HG03432 (cell line): ENCODE measurements around the gene ASAP2.
"Not testable (repeated sequence)": the region's sequence is repeated elsewhere in the genome, so short reads cannot be mapped to it uniquely, and the experiment has no call there.

Experiments used
- ATAC-seq: cut with Tn5 transposase; IDR thresholded peaks from one replicate; pipeline ENCODE4 v1.9.1; 2021; ENCODE audit warnings: mild to moderate bottlenecking, moderate library complexity; ENCODE audit not compliant: unreplicated experiment

ASAP2 gene

GRCh38 chr2:9394816-9395215 is 188.2 kb downstream of the ASAP2 start:
- no peak for ATAC-seq

GRCh38 chr2:9397201-9397600 is 190.6 kb downstream of the ASAP2 start:
- no peak for ATAC-seq

- not testable (repeated sequence) for ATAC-seq
Measured at GRCh38 chr2:9398251-9398650, 191.6 kb downstream of the ASAP2 start.

- ATAC-seq, result no peak
Measured at GRCh38 chr2:9398881-9399780, 192.5 kb downstream of the ASAP2 start.

GRCh38 chr2:9400268-9401058 is 193.9 kb downstream of the ASAP2 start:
- ATAC-seq, result no peak

- ATAC-seq, result no peak
Measured at GRCh38 chr2:9401059-9401547, 194.5 kb downstream of the ASAP2 start.

GRCh38 chr2:9401646-9402371 is 195.2 kb downstream of the ASAP2 start:
- no peak for ATAC-seq

GRCh38 chr2:9403924-9404323 is 197.3 kb downstream of the ASAP2 start:
- ATAC-seq, result no peak

- no peak for ATAC-seq
Measured at GRCh38 chr2:9404451-9404850, 197.8 kb downstream of the ASAP2 start.

- no peak for ATAC-seq
Measured at GRCh38 chr2:9405636-9406035, 199.0 kb downstream of the ASAP2 start.

- no peak for ATAC-seq
Measured at GRCh38 chr2:9406529-9407362, 200.1 kb downstream of the ASAP2 start.

- ATAC-seq, result no peak
Measured at GRCh38 chr2:9407363-9407811, 200.8 kb downstream of the ASAP2 start.

GRCh38 chr2:9408641-9409151 is 202.1 kb downstream of the ASAP2 start:
- ATAC-seq, result no peak

- ATAC-seq, result no peak
Measured at GRCh38 chr2:9410108-9410507, 203.5 kb downstream of the ASAP2 start.

GRCh38 chr2:9412781-9413180 is 206.2 kb downstream of the ASAP2 start:
- no peak for ATAC-seq

- ATAC-seq, result no peak
Measured at GRCh38 chr2:9415516-9416169, 209.0 kb downstream of the ASAP2 start.

GRCh38 chr2:9416267-9416961 is 209.8 kb downstream of the ASAP2 start:
- no peak for ATAC-seq

- ATAC-seq, result no peak
Measured at GRCh38 chr2:9416962-9417316, 210.3 kb downstream of the ASAP2 start.

GRCh38 chr2:9417725-9418124 is 211.1 kb downstream of the ASAP2 start:
- ATAC-seq, result no peak
